ENCODE results near the gene TPST1.
"Not testable (repeated sequence)": the region's sequence is repeated elsewhere in the genome, so short reads cannot be mapped to it uniquely, and the experiment has no call there.

The TPST1 gene

GRCh38 chr7:66395128-66395571 lies 190.0 kb downstream of the TPST1 start:
- not testable (repeated sequence) for DNase-seq

GRCh38 chr7:66396052-66396451 lies 190.9 kb downstream of the TPST1 start:
- not testable (repeated sequence) for DNase-seq

GRCh38 chr7:66398841-66399240 lies 193.7 kb downstream of the TPST1 start:
- not testable (repeated sequence) for DNase-seq

GRCh38 chr7:66399566-66399965 lies 194.4 kb downstream of the TPST1 start:
- no peak for DNase-seq

- DNase-seq: no peak
Measured at GRCh38 chr7:66400400-66400799, 195.3 kb downstream of the TPST1 start.

- DNase-seq: not testable (repeated sequence)
Measured at GRCh38 chr7:66401126-66401525, 196.0 kb downstream of the TPST1 start.

- not testable (repeated sequence) for DNase-seq
Measured at GRCh38 chr7:66401932-66402331, 196.8 kb downstream of the TPST1 start.

GRCh38 chr7:66403564-66403963 lies 198.4 kb downstream of the TPST1 start:
- DNase-seq: no peak

GRCh38 chr7:66409493-66409892 lies 204.4 kb downstream of the TPST1 start:
- no peak for DNase-seq
